ENCODE results near the gene DGKA. TPM values are rescaled to one million over a fixed set of nuclear protein-coding genes. Genes with fewer than 3 reads are reported as not detected.

Gene DGKA
- 21.7 and 31.3 TPM in 2 replicates for total RNA-seq (2014; rRNA removed; shearing (Covaris generic))

- DNase-seq (ENCODE audit: low read depth): peak; percentile 56
Measured at GRCh38 chr12:55930771-55931316, at the start of gene DGKA. Gene DGKA (plus strand): TSS chr12:55931162. CDS start chr12:55936504, 5,342 bp downstream.

- DNase-seq (ENCODE audit: low read depth): no peak
Measured at GRCh38 chr12:55885113-55885512, 45.8 kb upstream of the DGKA start.

- DNase-seq (ENCODE audit: low read depth): no peak
Measured at GRCh38 chr12:55891310-55891709, 39.7 kb upstream of the DGKA start.

GRCh38 chr12:55893723-55894122 is 37.2 kb upstream of the DGKA start:
- DNase-seq (ENCODE audit: low read depth): no peak

- DNase-seq (ENCODE audit: low read depth): no peak
Measured at GRCh38 chr12:55899082-55899481, 31.9 kb upstream of the DGKA start.

GRCh38 chr12:55901881-55902490 is 29.0 kb upstream of the DGKA start:
- no peak for DNase-seq (ENCODE audit: low read depth)

GRCh38 chr12:55906056-55906455 is 24.9 kb upstream of the DGKA start:
- DNase-seq (ENCODE audit: low read depth): no peak

- no peak for DNase-seq (ENCODE audit: low read depth)
Measured at GRCh38 chr12:55908726-55909512, 22.0 kb upstream of the DGKA start.

- no peak for DNase-seq (ENCODE audit: low read depth)
Measured at GRCh38 chr12:55909513-55909884, 21.5 kb upstream of the DGKA start.

GRCh38 chr12:55912908-55913307 is 18.1 kb upstream of the DGKA start:
- no peak for DNase-seq (ENCODE audit: low read depth)

- DNase-seq (ENCODE audit: low read depth): no peak
Measured at GRCh38 chr12:55915482-55915859, 15.5 kb upstream of the DGKA start.

GRCh38 chr12:55919032-55919431 is 11.9 kb upstream of the DGKA start:
- DNase-seq (ENCODE audit: low read depth): peak; percentile 82

- peak; percentile 21 for DNase-seq (ENCODE audit: low read depth)
Measured at GRCh38 chr12:55922126-55922525, 8.8 kb upstream of the DGKA start.

GRCh38 chr12:55923648-55924047 is 7.3 kb upstream of the DGKA start:
- peak; percentile 8 for DNase-seq (ENCODE audit: low read depth)

GRCh38 chr12:55925371-55925770 is 5.6 kb upstream of the DGKA start:
- no peak for DNase-seq (ENCODE audit: low read depth)

- DNase-seq (ENCODE audit: low read depth): peak; percentile 9
Measured at GRCh38 chr12:55925870-55926737, 4.9 kb upstream of the DGKA start.

- peak; percentile 92 for DNase-seq (ENCODE audit: low read depth)
Measured at GRCh38 chr12:55926738-55927587, 4.0 kb upstream of the DGKA start.

GRCh38 chr12:55927588-55928502 is 3.1 kb upstream of the DGKA start, which contains the start of gene PYM1:
Gene PYM1 (minus strand): TSS chr12:55927894. CDS start chr12:55927761, 133 bp downstream.
- DNase-seq (ENCODE audit: low read depth): peak; percentile 70

GRCh38 chr12:55929306-55929791 is 1.6 kb upstream of the DGKA start:
- DNase-seq (ENCODE audit: low read depth): no peak

- DNase-seq (ENCODE audit: low read depth): peak; percentile 35
Measured at GRCh38 chr12:55931317-55931779, 386 bp downstream of the DGKA start.

Data from M059J (cell line).